ENCODE results near the gene ITGAX.

DNA sequence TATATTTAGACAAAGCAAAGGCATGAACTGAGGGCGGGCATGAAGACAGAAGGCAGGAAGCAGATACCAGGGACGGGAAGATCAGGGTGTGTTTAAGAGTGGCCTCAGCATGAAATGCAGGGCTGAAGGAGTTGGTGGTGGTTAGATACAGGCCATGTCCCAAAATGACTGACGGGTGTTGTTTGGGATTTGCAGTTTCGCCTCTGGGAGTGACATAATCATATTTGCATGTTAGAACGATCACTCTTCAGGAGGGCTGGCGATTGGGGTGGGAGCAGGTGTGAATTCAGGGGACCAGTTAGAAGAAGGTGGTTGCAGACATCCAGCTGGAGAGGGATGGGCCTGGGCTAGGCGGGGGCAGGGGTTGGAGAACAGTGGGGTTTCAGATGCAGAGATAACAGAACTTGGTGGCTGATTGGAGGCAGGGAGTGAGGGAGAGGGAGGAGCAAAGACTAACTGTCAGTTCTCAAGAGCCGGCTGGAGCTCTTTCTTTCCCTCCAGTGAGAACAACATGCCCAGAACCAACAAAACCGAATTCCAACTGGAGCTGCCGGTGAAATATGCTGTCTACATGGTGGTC is 27.2 kb upstream of the ITGAX start:
- TF ChIP-seq, protein P1, sequence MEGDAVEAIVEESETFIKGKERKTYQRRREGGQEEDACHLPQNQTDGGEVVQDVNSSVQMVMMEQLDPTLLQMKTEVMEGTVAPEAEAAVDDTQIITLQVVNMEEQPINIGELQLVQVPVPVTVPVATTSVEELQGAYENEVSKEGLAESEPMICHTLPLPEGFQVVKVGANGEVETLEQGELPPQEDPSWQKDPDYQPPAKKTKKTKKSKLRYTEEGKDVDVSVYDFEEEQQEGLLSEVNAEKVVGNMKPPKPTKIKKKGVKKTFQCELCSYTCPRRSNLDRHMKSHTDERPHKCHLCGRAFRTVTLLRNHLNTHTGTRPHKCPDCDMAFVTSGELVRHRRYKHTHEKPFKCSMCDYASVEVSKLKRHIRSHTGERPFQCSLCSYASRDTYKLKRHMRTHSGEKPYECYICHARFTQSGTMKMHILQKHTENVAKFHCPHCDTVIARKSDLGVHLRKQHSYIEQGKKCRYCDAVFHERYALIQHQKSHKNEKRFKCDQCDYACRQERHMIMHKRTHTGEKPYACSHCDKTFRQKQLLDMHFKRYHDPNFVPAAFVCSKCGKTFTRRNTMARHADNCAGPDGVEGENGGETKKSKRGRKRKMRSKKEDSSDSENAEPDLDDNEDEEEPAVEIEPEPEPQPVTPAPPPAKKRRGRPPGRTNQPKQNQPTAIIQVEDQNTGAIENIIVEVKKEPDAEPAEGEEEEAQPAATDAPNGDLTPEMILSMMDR (IDR thresholded peaks at IDR 0.05; ENCODE audit: low read length) = no peak
- no peak for TF ChIP-seq EZH2 (optimal IDR thresholded peaks at IDR 0.05; ENCODE audit: low read depth, low read length)
- no peak for TF ChIP-seq EZH2phosphoT487 (IDR thresholded peaks at IDR 0.05; ENCODE audit: low read length)
